Naive thymus-derived CD4-positive, alpha-beta T cell (primary cell): Measurements from ENCODE around the gene ARL16. TPM values are rescaled to one million over a fixed set of nuclear protein-coding genes. Genes with fewer than 3 reads are reported as not detected.

ENCODE experiments used
- ATAC-seq: fragments of 150-1000 bp; cut with Tn5 transposase; 2 replicates; pipeline ENCODE4 v1.10.0; 2021; ENCODE audit warnings: mild to moderate bottlenecking, moderate library complexity
- CTCF ChIA-PET: fragments of 350-600 bp; sonication (Branson Sonifier 250); formaldehyde crosslinking; loops from one replicate; lab custom pipeline; 2021; ENCODE audit warnings: antibody characterized with exemption; lab: Charles Lee
- POLR2A ChIA-PET: fragments of 350-600 bp; sonication (Branson Sonifier 250); formaldehyde crosslinking; loops from one replicate; lab custom pipeline; 2021; ENCODE audit warnings: antibody characterized with exemption, inconsistent platforms; lab: Charles Lee
- DNase-seq, 9 donors: peaks; one replicate each; pipeline versions ENCODE4 v3.0.0 to v3.0.0-alpha.2; 2020 to 2022; ENCODE audit warnings: mixed read lengths in 1 of 9
- H3K27ac ChIP-seq: one replicate; pipeline ENCODE4 v1.7.0; 2013; ENCODE audit warnings: mild to moderate bottlenecking, low read depth, low read length, moderate library complexity
- H3K27me3 ChIP-seq, 2 donors: one replicate each; pipeline ENCODE4 v1.7.0; 2013; ENCODE audit warnings: low read length in 2 of 2, mild to moderate bottlenecking in 2 of 2, moderate library complexity in 2 of 2; ENCODE audit not compliant: control insufficient read depth in 2 of 2, insufficient read depth in 2 of 2
- H3K36me3 ChIP-seq, 3 experiments: 1 replicate in 2 of 3; 2 replicates in 1 of 3; pipeline ENCODE4 v1.7.0; 2013; ENCODE audit warnings: low read length in 3 of 3, mild to moderate bottlenecking in 3 of 3, moderate library complexity in 1 of 3; ENCODE audit not compliant: insufficient read depth in 3 of 3, control insufficient read depth in 2 of 3
- H3K4me1 ChIP-seq, 2 donors: one replicate each; pipeline ENCODE4 v1.7.0; 2013; ENCODE audit warnings: low read length in 2 of 2, mild to moderate bottlenecking in 2 of 2, moderate library complexity in 1 of 2; ENCODE audit not compliant: control insufficient read depth in 2 of 2, insufficient read depth in 2 of 2
- H3K4me3 ChIP-seq: 2 replicates; pipeline ENCODE4 v1.7.0; 2013; ENCODE audit warnings: mild to moderate bottlenecking, low read length
- H3K9me3 ChIP-seq, 3 experiments: 1 replicate in 2 of 3; 2 replicates in 1 of 3; pipeline ENCODE4 v1.7.0; 2013; ENCODE audit warnings: low read length in 3 of 3; ENCODE audit not compliant: control insufficient read depth in 2 of 3
- H3K27ac Mint-ChIP-seq, 9 donors: one replicate each; pipeline ENCODE4 v1.8.0; 2020 to 2022; ENCODE audit warnings: mixed read lengths in 9 of 9, mild to moderate bottlenecking in 8 of 9, moderate library complexity in 5 of 9, inconsistent platforms in 2 of 9
- H3K27me3 Mint-ChIP-seq, 5 donors: one replicate each; pipeline ENCODE4 v1.8.0; 2021 to 2022; ENCODE audit warnings: mixed read lengths in 5 of 5, mild to moderate bottlenecking in 1 of 5
- H3K36me3 Mint-ChIP-seq, 5 donors: one replicate each; pipeline ENCODE4 v1.8.0; 2020 to 2022; ENCODE audit warnings: mixed read lengths in 5 of 5, mild to moderate bottlenecking in 3 of 5, inconsistent platforms in 1 of 5
- H3K4me1 Mint-ChIP-seq, 7 donors: one replicate each; pipeline ENCODE4 v1.8.0; 2020 to 2022; ENCODE audit warnings: mixed read lengths in 7 of 7, mild to moderate bottlenecking in 3 of 7, inconsistent platforms in 1 of 7
- H3K4me3 Mint-ChIP-seq, 10 donors: one replicate each; pipeline ENCODE4 v1.8.0; 2020 to 2022; ENCODE audit warnings: mild to moderate bottlenecking in 10 of 10, mixed read lengths in 10 of 10, moderate library complexity in 6 of 10, inconsistent platforms in 2 of 10
- H3K9me3 Mint-ChIP-seq, 11 donors: one replicate each; pipeline ENCODE4 v1.8.0; 2020 to 2022; ENCODE audit warnings: mixed read lengths in 11 of 11, mild to moderate bottlenecking in 4 of 11, inconsistent platforms in 1 of 11, moderate library complexity in 1 of 11
- intact Hi-C, 2 donors: fragments of 100-400 bp; cut with micrococcal nuclease; formaldehyde crosslinking; loops; one replicate each; pipeline ENCODE4 v1.15.1; 2023
- polyA plus RNA-seq, 2 donors: library from polyadenylated mRNA; unstranded; fragments of 300-500 nt; fragmentation: Illumina TruSeq; gene quantifications; one replicate each; pipeline ENCODE4 v1.2.3, GENCODE V29; 2021
- total RNA-seq, 6 experiments: library from RNA in 5 of 6; stranded (reverse) in 5 of 6; gene quantifications; 1 replicate in 5 of 6; 2 replicates in 1 of 6; pipeline ENCODE4 v1.2.3 and lab custom pipeline; 2021 to 2026

The ARL16 gene
- total and polyA plus RNA-seq, 7 experiments from 2014 or later: 12.0 to 35.3 (median 30.5) TPM

- Histone ChIP-seq H3K4me1 (no peaks in the 10 kb centered on the region), H3K9me3 (no peaks in the 10 kb centered on the region), H3K27ac (no peak overlapping the region), H3K36me3 (peaks cover 4 to 89% (median 7%) of the 10 kb centered on the region in 3 experiments), H3K4me3 (no peak overlapping the region), H3K27me3 (no peaks in the 10 kb centered on the region)
- H3K4me1 Mint-ChIP-seq: peaks cover 0 to 5% (median 0%) of the 10 kb centered on the region in 7 donors
- CTCF ChIA-PET: interaction anchor here (1.3 kb wide), 1 partner anchor 10 kb away, joined by 4 read pairs; no protein-coding TSS in a partner anchor
- H3K4me3 Mint-ChIP-seq: no peak overlapping the region
- POLR2A ChIA-PET: interaction anchor here (2.4 kb wide), 1 partner anchor 11 kb away, joined by 8 read pairs; the partner anchor contains the start of genes ARL16 and HGS
- H3K27me3 Mint-ChIP-seq: no peaks in the 10 kb centered on the region
- intact Hi-C loops: no loop called here
- H3K9me3 Mint-ChIP-seq: no peaks in the 10 kb centered on the region
- H3K36me3 Mint-ChIP-seq: peaks cover 0 to 28% (median 0%) of the 10 kb centered on the region in 5 donors
- no peak for DNase-seq
- no peak for ATAC-seq
- H3K27ac Mint-ChIP-seq: no peak overlapping the region
These were observed 11.6 kb upstream of the ARL16 start for GRCh38 chr17:81695211-81695610.

GRCh38 chr17:81694810-81695209 lies 11.2 kb upstream of the ARL16 start:
- CTCF ChIA-PET: no interaction called here
- H3K27ac Mint-ChIP-seq: no peak overlapping the region

GRCh38 chr17:81693509-81694210 lies 10.1 kb upstream of the ARL16 start:
- DNase-seq (no peak), ATAC-seq (no peak)
- Mint-ChIP-seq H3K36me3 (peaks cover 0 to 37% (median 0%) of the 10 kb centered on the region in 5 donors), H3K27ac (no peak overlapping the region), H3K9me3 (no peaks in the 10 kb centered on the region), H3K27me3 (no peaks in the 10 kb centered on the region), H3K4me3 (no peak overlapping the region), H3K4me1 (peaks cover 0 to 10% (median 5%) of the 10 kb centered on the region in 7 donors)
- Histone ChIP-seq H3K4me1 (no peaks in the 10 kb centered on the region), H3K27me3 (no peaks in the 10 kb centered on the region), H3K27ac (no peak overlapping the region), H3K4me3 (no peak overlapping the region), H3K36me3 (peaks cover 4 to 99% (median 13%) of the 10 kb centered on the region in 3 experiments), H3K9me3 (no peaks in the 10 kb centered on the region)
- CTCF ChIA-PET: no interaction called here
- intact Hi-C loops: no loop called here
- POLR2A ChIA-PET: interaction anchor here (1.1 kb wide), 1 partner anchor 9 kb away, joined by 3 read pairs; the partner anchor contains the start of gene MRPL12

More at GRCh38 chr17:81694810-81695209, 11.2 kb upstream of the ARL16 start:
- Mint-ChIP-seq H3K27me3 (no peaks in the 10 kb centered on the region), H3K4me3 (no peak overlapping the region), H3K9me3 (no peaks in the 10 kb centered on the region), H3K36me3 (peaks cover 0 to 28% (median 0%) of the 10 kb centered on the region in 5 donors), H3K4me1 (peaks cover 0 to 5% (median 0%) of the 10 kb centered on the region in 7 donors)
- Histone ChIP-seq H3K9me3 (no peaks in the 10 kb centered on the region), H3K4me3 (no peak overlapping the region), H3K4me1 (no peaks in the 10 kb centered on the region), H3K27ac (no peak overlapping the region), H3K36me3 (peaks cover 4 to 92% (median 7%) of the 10 kb centered on the region in 3 experiments), H3K27me3 (no peaks in the 10 kb centered on the region)
- intact Hi-C loops: no loop called here
- POLR2A ChIA-PET: interaction anchor here (2.4 kb wide), 1 partner anchor 11 kb away, joined by 8 read pairs; the partner anchor contains the start of genes ARL16 and HGS
- ATAC-seq: no peak
- no peak for DNase-seq

- no peak overlapping the region for H3K4me3 ChIP-seq
- ATAC-seq (no peak), DNase-seq (no peak)
- ChIA-PET POLR2A (interaction anchor here (0.7 kb wide), 1 partner anchor 189 kb away, joined by 3 read pairs; no protein-coding TSS in a partner anchor), CTCF (no interaction called here)
- no peak overlapping the region for H3K27ac ChIP-seq
- no peaks in the 10 kb centered on the region for H3K9me3 ChIP-seq
- Mint-ChIP-seq H3K27ac (no peak overlapping the region), H3K27me3 (no peaks in the 10 kb centered on the region), H3K4me3 (no peak overlapping the region), H3K4me1 (peaks cover 0 to 18% (median 7%) of the 10 kb centered on the region in 7 donors), H3K36me3 (peaks cover 0 to 28% (median 0%) of the 10 kb centered on the region in 5 donors), H3K9me3 (no peaks in the 10 kb centered on the region)
- H3K36me3 ChIP-seq: peaks cover 4 to 99% (median 22%) of the 10 kb centered on the region in 3 experiments
- intact Hi-C loops: no loop called here
- no peaks in the 10 kb centered on the region for H3K4me1 ChIP-seq
- H3K27me3 ChIP-seq: no peaks in the 10 kb centered on the region
These were observed 8.0 kb upstream of the ARL16 start for GRCh38 chr17:81691608-81692007.

GRCh38 chr17:81691196-81691595 lies 7.6 kb upstream of the ARL16 start:
- no peak for ATAC-seq
- peaks cover 7 to 99% (median 26%) of the 10 kb centered on the region in 3 experiments for H3K36me3 ChIP-seq
- no peaks in the 10 kb centered on the region for H3K27me3 ChIP-seq
- POLR2A ChIA-PET: interaction anchor here (0.7 kb wide), 1 partner anchor 188 kb away, joined by 3 read pairs; no protein-coding TSS in a partner anchor
- Mint-ChIP-seq H3K36me3 (peaks cover 0 to 31% (median 2%) of the 10 kb centered on the region in 5 donors), H3K27me3 (no peaks in the 10 kb centered on the region), H3K4me1 (peaks cover 2 to 20% (median 10%) of the 10 kb centered on the region in 7 donors), H3K27ac (no peak overlapping the region), H3K9me3 (no peaks in the 10 kb centered on the region), H3K4me3 (no peak overlapping the region)
- no peak for DNase-seq
- peaks cover 0 to 1% of the 10 kb centered on the region in 2 donors for H3K4me1 ChIP-seq
- intact Hi-C loops: no loop called here
- H3K9me3 ChIP-seq: no peaks in the 10 kb centered on the region
- CTCF ChIA-PET: no interaction called here
- H3K27ac ChIP-seq: no peak overlapping the region
- no peak overlapping the region for H3K4me3 ChIP-seq

DNA sequence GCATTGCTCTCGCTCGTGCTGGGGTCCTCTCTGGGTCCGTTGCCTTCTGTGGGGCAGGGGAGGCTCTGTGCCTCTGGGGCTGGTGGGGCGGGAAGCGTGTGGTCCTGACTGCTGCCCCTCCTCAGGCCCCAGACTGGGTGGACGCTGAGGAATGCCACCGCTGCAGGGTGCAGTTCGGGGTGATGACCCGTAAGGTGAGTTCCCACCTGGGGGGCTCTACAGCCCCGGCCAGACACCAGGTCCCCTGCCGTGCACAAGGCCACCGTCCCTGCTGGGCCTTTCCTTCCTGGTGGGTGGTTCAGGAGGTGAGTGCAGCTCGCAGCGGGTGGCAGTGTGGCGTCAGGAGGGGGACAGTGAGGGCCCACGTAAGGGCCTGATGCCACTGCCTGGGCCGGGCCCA lies 7.0 kb upstream of the ARL16 start:
- DNase-seq (no peak), ATAC-seq (no peak)
- ChIA-PET CTCF (no interaction called here), POLR2A (no interaction called here)
- peaks cover 7 to 24% (median 16%) of the 10 kb centered on the region in 7 donors for H3K4me1 Mint-ChIP-seq
- H3K27ac Mint-ChIP-seq: no peak overlapping the region
- no peaks in the 10 kb centered on the region for H3K9me3 Mint-ChIP-seq
- H3K4me3 Mint-ChIP-seq: no peak overlapping the region
- Histone ChIP-seq H3K4me1 (peaks cover 4 to 7% of the 10 kb centered on the region in 2 donors), H3K9me3 (no peaks in the 10 kb centered on the region), H3K27ac (no peak overlapping the region), H3K27me3 (no peaks in the 10 kb centered on the region), H3K4me3 (no peak overlapping the region), H3K36me3 (peaks cover 10 to 97% (median 28%) of the 10 kb centered on the region in 3 experiments)
- no peaks in the 10 kb centered on the region for H3K27me3 Mint-ChIP-seq
- intact Hi-C loops: no loop called here
- H3K36me3 Mint-ChIP-seq: peaks cover 0 to 29% (median 4%) of the 10 kb centered on the region in 5 donors
